ENCODE results near the gene ARHGAP42. TPM values are rescaled to one million over a fixed set of nuclear protein-coding genes. Genes with fewer than 3 reads are reported as not detected.

The ARHGAP42 gene
- total RNA-seq, 2 donors from 2014 or later: 14.9 to 20.0 TPM

DNA sequence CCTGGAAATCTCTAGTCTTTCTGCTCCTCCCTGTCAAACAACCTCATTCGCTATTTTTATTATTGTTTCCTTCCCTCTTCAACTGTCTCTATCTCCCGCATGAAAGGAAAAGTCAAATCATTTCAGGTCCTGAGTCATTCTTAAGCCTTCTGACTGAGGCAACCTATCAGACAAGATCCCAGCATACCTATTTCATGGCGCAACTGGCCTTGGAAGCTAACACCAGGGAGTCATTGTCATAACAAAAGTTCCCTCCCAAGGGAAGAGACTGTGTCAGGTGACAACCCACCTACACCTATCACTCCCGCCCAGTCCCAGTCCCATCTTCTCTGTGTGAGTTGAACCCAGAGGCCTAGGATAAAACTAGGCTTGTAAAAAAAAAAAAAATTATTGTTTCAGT is 10.2 kb upstream of the ARHGAP42 start:
- DNase-seq (ENCODE audit: low spot score): no peak
- intact Hi-C loops (cut with DNase I): no loop called here

DNA sequence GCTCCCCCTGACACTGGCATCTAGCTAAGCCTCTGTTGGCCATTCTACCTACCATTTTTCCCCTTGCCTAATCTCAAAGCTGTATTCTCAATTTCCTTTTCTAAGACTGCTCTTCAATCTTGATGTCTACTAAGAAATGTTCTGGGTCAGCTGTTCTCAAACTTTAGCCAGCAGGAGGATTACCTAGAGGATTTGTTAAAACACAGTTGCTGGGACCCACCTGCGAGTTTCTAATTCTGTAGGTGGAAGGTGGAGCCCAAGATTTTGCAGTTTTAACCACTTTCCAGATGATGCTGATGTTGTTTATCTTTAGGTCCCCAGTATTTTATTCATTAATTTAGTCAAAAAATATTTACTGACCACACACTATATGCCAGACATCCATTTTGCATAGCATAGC is 9.3 kb upstream of the ARHGAP42 start:
- intact Hi-C loops (cut with DNase I): no loop called here
- DNase-seq (ENCODE audit: low spot score): no peak

DNA sequence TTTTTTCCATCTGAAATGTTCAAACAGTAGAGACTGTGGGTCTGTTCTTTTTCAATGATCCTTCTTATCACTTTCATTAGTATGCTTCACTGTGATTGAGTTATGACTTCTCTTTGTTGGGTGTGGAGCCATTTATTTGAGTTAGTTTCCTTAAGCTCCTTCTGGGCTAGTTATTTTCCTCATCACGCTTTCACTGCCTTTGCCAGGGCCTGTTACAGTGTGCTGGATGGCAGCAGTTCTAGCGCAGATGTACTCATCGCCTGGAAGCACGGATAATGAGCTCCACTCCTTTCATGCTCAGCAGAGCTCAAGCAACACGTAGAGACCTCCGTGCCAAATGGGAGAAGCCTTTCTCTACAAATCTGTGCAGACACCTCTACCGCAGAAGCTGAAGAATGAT is 7.0 kb upstream of the ARHGAP42 start:
- DNase-seq (ENCODE audit: low spot score): no peak
- intact Hi-C loops (cut with DNase I): loop anchor here (5.0 to 10.0 kb wide), 4 partner anchors 165 to 252 kb away; no protein-coding TSS in a partner anchor

DNA sequence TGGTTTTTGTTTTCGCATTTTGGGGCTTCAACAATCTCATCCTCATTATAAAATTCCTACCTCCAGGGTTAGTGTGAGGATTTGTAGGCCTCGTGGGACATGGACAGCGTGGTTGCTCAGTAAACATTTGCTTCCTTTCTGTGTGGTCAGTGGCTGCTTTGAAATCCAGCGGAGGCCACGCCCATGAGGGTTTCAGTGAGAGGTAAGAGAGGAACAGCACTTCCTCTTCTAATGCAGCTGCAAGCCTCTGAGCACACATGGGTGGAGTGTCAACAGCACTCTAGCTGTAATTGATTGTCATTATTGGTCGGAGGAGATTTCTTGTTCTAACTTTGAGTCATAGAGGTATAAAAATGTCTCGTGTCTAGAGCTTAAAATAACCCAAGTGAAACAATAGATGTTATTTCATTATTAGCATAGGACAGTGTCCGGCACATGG is 6.0 kb upstream of the ARHGAP42 start:
- intact Hi-C loops (cut with DNase I): loop anchor here (5.0 to 10.0 kb wide), 4 partner anchors 164 to 251 kb away; no protein-coding TSS in a partner anchor
- no peak for DNase-seq (ENCODE audit: low spot score)

DNA sequence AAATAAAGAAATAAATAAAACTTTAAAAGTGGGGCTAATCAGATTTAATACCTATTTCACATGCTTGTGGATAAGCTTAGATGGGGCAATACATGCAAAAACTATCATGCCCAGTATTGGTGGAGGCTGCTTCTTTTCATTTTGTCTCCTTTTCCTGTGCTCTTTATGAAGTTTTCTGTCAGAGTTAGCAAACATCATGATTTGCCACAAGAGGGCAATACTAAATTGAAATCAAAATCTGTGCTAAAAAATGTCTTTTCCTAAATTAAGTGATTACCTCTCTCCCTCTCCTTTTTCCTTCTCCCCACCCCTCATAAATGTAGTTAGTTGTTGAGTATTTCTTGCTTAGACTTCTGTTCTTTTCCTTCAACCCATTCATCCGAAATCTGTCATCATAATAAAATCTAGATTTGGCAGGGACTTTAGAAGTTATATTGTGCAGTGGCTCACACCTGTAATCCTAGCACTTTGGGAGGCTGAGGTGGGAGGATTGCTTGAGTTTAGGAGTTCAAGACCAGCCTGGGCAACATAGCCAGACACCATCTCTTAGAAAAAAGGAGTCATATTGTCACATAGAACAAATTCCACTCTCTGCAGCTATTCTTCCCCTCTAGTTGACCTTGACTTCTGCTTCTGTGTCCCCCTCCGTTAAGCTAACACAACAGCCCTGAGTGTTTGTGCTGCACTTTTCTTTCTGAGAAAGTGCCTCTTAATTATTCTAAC is 4.7 kb upstream of the ARHGAP42 start:
- intact Hi-C loops (cut with DNase I): loop anchor here (5.0 to 10.0 kb wide), 4 partner anchors 162 to 250 kb away; no protein-coding TSS in a partner anchor
- DNase-seq (ENCODE audit: low spot score): no peak

DNA sequence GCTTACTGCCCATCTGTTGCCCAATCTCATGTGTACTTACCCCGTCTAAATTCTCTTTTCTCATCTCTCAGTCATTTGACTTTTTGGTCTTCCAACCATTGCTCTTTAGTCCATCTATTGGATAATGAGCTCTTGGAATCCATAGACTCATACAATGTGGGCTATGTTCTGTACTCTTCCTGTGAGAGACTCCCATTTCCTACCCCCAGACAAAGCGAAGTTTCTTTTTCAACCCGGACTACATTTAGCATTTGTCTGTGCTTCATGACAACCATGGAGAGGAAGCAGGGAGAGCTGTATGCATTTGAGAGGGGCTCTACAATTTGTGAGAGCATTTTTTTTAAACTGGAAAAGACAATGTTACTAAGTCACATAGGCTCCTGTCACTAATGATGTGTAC is 4.0 kb upstream of the ARHGAP42 start:
- intact Hi-C loops (cut with DNase I): loop anchor here (5.0 to 10.0 kb wide), 4 partner anchors 162 to 249 kb away; no protein-coding TSS in a partner anchor
- no peak for DNase-seq (ENCODE audit: low spot score)

DNA sequence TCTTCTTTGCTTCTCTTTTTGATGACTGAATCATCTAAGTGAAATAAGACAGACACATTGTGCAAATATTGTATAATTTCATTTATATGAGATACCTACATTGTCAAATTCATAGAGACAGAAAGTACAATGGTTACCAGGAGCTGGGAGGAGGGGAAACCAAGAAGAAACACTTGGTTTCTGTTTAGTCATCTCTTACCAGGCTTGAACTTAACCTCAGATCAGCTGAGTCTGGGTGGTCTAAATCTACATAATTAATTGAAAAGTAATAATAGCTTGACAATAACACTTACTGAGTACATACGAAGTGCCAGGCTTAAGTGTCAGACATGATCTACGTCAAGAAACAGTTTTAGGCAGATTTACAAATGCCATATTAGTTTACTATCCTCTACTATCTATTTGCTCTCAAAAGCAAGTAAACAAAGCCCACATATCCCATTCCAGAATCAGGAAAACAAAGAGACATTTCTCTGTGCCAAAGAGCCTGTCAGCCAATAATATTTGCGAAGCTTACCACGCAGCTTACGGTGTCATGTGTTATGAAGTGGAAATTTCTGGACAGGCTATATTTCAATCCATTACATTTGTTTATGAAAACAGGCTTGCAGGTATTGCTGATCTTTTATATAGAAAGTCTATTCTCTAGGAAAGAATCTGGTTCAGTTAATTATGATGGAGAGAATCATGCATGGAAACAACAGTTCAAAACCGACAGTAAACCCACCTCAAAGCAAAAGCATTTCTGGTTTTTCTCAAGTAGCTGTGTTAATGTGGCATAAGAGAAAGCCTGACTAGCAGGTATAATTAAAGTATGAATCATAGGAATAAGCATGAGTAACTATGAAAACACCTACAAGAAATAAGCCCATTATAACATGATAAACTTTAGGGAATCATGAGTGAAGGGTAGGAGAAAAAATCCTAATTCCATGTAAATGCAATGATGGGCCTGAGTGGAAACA is 2.7 kb upstream of the ARHGAP42 start:
- DNase-seq (ENCODE audit: low spot score): no peak

DNA sequence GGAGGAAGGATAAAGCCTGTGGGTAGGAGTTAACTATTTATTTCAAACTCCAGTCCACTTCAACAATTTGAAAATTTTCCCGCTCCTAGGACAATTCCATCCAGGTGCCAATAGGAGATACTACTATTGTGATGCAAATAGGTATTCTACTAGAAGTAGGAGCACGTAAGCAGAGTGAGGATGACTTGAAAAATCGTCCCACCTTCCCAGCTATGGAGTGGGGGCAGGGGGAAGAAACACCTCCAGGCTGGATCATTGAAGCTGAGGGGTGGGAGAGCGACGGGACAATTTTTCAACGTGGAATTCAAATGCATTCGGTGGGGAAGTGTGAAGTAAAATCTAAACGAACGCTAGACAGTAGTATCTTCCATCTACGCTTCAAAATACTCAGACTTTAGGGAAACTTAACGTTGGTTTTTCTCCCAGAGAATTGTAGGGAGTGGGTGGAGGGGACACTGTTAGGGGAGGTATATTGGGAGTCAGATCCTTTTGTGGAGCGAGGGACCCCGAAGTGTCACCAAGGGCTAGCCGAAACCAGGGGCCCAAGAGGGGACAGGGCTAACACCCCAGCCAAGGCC is 523 bp upstream of the ARHGAP42 start:
- intact Hi-C loops (cut with DNase I): loop anchor here in 1 of 2 donors (10.0 kb wide), 2 partner anchors 158 to 238 kb away; no protein-coding TSS in a partner anchor
- no peak for DNase-seq (ENCODE audit: low spot score)

More for the DNA sequence above, 2.7 kb upstream of the ARHGAP42 start:
- intact Hi-C loops (cut with DNase I): loop anchor here (5.0 to 10.0 kb wide), 4 partner anchors 160 to 248 kb away; no protein-coding TSS in a partner anchor

DNA sequence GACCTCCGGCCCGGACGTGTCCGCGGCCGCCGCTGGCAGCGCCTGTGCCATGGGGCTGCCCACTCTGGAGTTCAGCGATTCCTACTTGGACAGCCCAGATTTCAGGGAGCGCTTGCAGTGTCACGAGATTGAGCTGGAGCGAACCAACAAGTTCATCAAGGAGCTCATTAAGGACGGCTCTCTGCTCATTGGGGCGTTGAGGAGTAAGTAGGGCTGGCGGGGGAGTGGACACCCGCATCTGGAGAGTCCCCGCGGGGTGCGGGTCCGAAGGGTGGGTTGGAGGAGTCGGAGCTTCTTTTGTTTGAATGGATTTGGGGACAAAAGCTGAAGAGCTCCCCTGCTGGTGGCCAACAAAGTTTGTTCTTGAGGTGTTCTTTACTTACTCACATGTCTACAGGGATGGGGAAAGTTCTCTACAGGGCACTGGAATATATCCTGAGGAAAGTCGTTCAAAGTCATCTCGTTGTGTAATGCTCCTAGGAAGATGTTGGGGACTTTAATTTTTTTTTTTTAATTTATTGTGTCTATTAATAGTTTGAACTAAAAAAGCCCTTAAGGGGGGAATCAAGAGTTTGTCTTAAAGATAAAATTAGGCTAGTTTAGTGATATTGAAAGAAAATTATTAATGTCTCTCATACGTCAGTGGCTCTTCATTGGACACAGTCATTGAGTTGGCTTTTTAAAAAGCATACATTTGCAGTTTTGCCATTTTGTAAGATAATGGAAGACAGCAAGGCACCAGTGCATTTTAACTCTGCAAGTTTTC is 725 bp downstream of the ARHGAP42 start:
- intact Hi-C loops (cut with DNase I): loop anchor here in 1 of 2 donors (10.0 kb wide), 2 partner anchors 157 to 237 kb away; no protein-coding TSS in a partner anchor
- no peak for DNase-seq (ENCODE audit: low spot score)

DNA sequence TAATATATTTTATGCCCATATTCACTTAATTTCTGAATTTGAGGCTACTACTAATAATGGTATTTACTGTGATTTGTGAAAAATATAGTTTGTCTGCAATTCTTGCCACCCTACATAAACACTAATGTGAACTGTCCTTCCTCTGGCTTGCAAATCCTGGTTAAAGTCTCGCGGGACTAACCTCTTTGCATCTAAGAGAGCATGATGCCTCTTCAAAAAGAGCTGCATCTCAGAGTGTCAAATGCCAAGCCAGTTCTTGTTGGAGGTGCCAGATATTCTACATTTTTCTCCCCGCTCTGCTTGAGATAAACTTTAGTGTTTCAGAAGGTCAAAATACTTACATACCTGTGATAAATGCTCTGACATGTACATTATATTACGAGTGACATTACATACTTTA is 2.1 kb downstream of the ARHGAP42 start:
- no peak for DNase-seq (ENCODE audit: low spot score)
- intact Hi-C loops (cut with DNase I): loop anchor here in 1 of 2 donors (10.0 kb wide), 2 partner anchors 156 to 236 kb away; no protein-coding TSS in a partner anchor

DNA sequence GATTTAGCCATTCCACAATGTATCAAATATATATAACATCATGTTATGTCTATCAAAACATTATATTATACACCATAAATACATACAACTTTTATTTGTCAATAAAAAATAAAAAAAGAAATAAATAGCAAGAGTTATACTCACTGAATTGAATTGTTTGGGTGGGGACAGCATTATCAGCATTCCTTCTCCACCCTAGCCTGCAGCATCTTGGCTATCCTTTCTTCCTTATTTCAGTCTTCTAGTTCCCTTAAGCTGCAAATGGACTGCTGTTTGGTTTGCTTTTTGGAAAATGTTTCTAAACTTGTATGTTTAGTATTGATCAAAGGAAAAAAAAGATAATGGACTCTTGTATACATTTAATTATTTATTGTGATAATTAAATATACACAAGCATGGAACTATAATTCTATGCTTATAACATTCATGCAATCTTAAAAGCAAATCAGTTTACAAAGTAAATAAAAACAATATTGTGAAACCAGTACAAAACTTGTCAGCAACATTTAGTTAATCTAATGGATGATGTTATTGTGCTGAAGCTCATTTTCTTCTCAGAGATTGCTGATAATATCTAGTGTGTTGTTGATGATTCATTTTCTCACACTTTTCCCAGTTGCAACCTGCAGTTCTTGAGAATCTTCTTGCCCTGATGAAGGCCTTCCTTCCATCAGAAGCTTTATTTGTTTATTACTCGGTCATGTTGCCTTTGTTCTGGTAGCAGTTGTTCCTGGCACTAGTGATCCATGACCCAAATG is 5.0 kb downstream of the ARHGAP42 start:
- intact Hi-C loops (cut with DNase I): loop anchor here in 1 of 2 donors (5.0 kb wide), 1 partner anchor 35 kb away; no protein-coding TSS in a partner anchor

DNA sequence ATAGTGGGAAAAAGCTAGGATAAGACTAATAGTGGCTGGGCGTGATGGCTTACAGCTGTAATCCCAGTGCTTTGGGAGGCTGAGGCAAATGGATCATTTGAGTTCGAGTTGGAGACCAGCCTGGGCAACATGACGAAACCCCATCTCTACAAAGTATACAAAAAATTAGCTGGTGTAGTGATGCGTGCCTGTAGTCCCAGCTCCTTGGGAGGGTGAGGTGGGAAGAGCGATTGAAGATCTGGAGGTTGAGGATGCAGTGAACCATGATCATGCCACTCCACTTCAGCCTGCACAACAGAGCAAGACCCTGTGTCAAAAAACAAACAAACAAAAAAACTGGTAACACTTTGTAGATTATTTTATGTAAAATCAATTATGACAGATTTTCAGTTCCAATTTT is 8.8 kb downstream of the ARHGAP42 start:
- intact Hi-C loops (cut with DNase I): no loop called here

More for the DNA sequence above, 5.0 kb downstream of the ARHGAP42 start:
- no peak for DNase-seq (ENCODE audit: low spot score)

DNA sequence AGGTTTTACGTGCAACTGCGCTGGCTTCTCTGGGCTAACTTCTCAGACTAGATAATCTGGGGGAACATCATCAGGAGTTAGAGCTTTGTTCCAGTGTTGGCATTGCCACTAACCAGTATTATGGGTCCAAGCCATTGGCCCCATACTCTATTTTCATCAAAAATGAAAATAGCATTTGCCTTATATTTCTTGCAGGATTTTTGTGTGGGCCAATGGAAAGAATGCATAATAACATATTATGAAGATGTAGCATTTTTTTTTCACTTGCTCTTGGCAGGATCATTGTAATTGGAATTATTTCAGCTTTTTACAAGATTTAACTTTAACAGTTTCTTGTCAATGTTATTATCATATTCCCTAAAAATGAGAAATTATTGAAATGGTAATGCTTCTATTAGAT is 16.1 kb downstream of the ARHGAP42 start:
- no peak for DNase-seq (ENCODE audit: low spot score)
- intact Hi-C loops (cut with DNase I): loop anchor here in 1 of 2 donors (5.0 kb wide), 1 partner anchor 1274 kb away; no protein-coding TSS in a partner anchor

More for the DNA sequence above, 8.8 kb downstream of the ARHGAP42 start:
- DNase-seq (ENCODE audit: low spot score): no peak

DNA sequence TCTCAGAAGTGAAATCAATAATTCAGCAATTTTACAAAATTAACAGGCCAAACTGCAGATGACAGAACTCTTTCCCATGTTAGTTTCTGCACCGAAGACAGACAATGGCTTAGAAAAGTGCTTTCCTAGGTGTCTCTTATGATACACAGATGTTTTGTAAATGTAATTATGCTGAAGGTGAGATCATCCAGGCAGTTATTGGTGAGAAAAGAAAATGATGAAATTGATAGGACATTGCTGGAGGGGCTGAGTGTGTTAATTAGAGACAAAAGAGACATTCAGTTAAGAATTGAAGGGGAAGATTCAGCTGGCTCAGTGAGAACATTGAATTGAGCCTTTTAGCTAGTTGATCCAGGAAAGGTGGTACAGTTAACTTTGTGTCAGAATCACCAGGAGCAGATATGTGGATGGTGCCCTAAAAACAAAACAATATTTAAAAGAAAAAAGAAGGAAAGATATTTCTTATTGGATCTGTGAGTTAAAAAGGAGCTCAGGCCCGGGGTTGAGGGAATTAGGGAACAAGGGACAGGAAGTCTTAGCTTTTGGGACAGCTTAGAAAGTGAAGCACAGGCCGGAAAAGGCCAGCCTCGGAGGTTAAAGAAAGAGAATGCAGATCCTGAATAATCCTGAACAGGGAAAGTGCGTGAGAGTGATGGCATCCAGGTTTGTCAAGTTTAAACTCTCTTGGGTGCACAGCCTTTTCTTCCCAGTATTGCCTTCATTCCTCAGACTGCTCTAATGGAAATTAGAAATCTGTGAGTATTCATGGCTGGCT is 16.9 kb downstream of the ARHGAP42 start:
- intact Hi-C loops (cut with DNase I): loop anchor here in 1 of 2 donors (5.0 kb wide), 1 partner anchor 1273 kb away; no protein-coding TSS in a partner anchor
- DNase-seq (ENCODE audit: low spot score): no peak

DNA sequence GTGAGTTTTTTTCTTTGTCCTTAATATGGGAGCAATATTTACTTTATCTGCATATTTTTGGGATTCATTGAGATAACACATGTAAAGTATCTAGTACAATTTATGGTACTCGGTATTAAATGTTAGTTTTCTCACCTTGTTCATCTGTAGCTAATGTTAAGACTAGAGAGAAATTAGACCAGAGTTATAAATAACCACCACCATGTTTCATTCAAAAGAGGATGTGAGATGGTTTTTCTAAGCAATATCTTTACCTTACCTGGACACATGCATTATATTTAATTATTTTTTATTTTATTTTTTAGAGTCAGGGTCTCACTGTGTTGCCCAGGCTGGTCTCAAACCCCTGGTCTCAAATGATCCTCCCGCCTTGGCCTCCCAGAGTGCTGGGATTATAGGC is 18.4 kb downstream of the ARHGAP42 start:
- DNase-seq (ENCODE audit: low spot score): no peak
- intact Hi-C loops (cut with DNase I): no loop called here

DNA sequence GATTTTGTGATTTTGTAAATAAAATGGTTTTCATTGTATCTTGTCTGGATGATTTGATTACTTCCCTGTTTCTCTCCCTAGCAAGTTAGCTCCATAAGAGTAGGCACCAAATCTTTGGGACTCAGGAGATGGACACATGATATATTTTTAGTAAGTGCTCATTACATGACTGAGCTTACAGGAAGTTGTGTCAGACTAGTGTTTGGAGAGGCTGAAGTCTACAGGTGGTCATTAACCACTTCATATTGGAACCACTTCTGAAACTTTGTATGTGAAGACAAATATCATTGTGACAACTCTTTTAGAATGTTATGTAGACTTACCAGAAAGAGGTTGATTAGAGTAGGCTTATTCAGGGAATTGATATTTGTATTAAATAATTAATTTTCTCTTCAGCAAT is 19.1 kb downstream of the ARHGAP42 start:
- no peak for DNase-seq (ENCODE audit: low spot score)
- intact Hi-C loops (cut with DNase I): no loop called here

All from posterior vena cava (tissue), 2 donors.